ENCODE measurements around the gene SSBP2.

The SSBP2 gene

GRCh38 chr5:81552852-81553566 is 197.9 kb downstream of the SSBP2 start:
- Histone ChIP-seq H3K9ac (ENCODE audit: low read depth in 1 of 2, low read length in 2 of 2) (no peak overlapping the region), H3K4me3 (ENCODE audit: low read depth in 1 of 2, low read length in 2 of 2) (no peak overlapping the region), H3K4me1 (ENCODE audit: control insufficient read depth in 1 of 2, insufficient read depth in 2 of 2, low read length in 2 of 2) (no peaks in the 10 kb centered on the region), H3K27ac (ENCODE audit: low read depth, low read length) (no peak overlapping the region), H3K36me3 (ENCODE audit: control insufficient read depth in 1 of 2, insufficient read depth in 2 of 2, low read length in 2 of 2) (no peaks in the 10 kb centered on the region), H3K9me3 (ENCODE audit: control insufficient read depth in 1 of 2, low read length in 2 of 2) (no peaks in the 10 kb centered on the region), H3K27me3 (ENCODE audit: control insufficient read depth in 1 of 2, insufficient read depth in 2 of 2, low read length in 2 of 2) (no peaks in the 10 kb centered on the region)

GRCh38 chr5:81549123-81549522 is 201.8 kb downstream of the SSBP2 start:
- H3K36me3 ChIP-seq (ENCODE audit: control insufficient read depth in 1 of 2, insufficient read depth in 2 of 2, low read length in 2 of 2): no peaks in the 10 kb centered on the region
- no peaks in the 10 kb centered on the region for H3K4me1 ChIP-seq (ENCODE audit: control insufficient read depth in 1 of 2, insufficient read depth in 2 of 2, low read length in 2 of 2)
- no peak overlapping the region for H3K9ac ChIP-seq (ENCODE audit: low read depth in 1 of 2, low read length in 2 of 2)
- no peak overlapping the region for H3K4me3 ChIP-seq (ENCODE audit: low read depth in 1 of 2, low read length in 2 of 2)
- H3K9me3 ChIP-seq (ENCODE audit: control insufficient read depth in 1 of 2, low read length in 2 of 2): no peaks in the 10 kb centered on the region
- H3K27ac ChIP-seq (ENCODE audit: low read depth, low read length): no peak overlapping the region
- H3K27me3 ChIP-seq (ENCODE audit: control insufficient read depth in 1 of 2, insufficient read depth in 2 of 2, low read length in 2 of 2): no peaks in the 10 kb centered on the region

DNA sequence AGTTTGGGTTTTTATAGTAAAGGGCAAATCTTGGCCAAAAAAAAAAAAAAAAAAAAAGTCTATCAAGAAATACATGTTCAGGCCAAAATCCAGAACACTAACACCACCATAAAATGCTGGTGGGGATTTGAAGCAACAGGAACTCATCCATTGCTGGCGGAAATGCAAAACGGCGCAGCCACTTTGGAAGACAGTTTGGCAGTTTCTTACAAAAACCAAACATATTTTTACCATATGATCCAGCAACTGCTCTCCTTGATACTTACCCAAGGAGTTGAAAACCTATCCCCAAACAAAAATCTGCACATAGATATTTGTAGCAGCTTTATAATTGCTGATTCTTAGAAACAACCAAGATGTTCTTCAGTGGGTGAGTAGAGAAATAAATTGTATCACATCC is 203.9 kb downstream of the SSBP2 start:
- Histone ChIP-seq H3K36me3 (ENCODE audit: control insufficient read depth in 1 of 2, insufficient read depth in 2 of 2, low read length in 2 of 2) (no peaks in the 10 kb centered on the region), H3K27ac (ENCODE audit: low read depth, low read length) (no peak overlapping the region), H3K4me3 (ENCODE audit: low read depth in 1 of 2, low read length in 2 of 2) (no peak overlapping the region), H3K9ac (ENCODE audit: low read depth in 1 of 2, low read length in 2 of 2) (no peak overlapping the region), H3K9me3 (ENCODE audit: control insufficient read depth in 1 of 2, low read length in 2 of 2) (no peaks in the 10 kb centered on the region), H3K4me1 (ENCODE audit: control insufficient read depth in 1 of 2, insufficient read depth in 2 of 2, low read length in 2 of 2) (no peaks in the 10 kb centered on the region), H3K27me3 (ENCODE audit: control insufficient read depth in 1 of 2, insufficient read depth in 2 of 2, low read length in 2 of 2) (no peaks in the 10 kb centered on the region)

DNA sequence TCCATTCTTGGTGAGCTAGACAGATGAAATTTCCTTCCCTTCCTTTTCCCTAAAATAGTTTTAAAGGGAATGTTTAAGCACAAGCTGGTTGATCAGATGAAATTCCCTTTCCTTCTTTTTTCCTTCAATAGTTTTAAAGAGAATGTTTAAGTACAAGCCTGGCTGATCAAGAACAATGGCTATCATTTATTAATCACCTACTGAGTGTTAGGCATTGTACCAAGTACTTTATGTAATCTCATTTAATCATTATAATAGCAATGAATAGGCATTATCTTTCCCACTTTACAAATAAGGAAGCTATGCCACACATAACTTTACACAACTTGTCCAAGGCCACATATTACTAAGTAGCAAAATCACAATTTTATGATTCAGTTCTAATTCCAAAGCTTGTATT is 205.0 kb downstream of the SSBP2 start:
- no peaks in the 10 kb centered on the region for H3K9me3 ChIP-seq (ENCODE audit: control insufficient read depth in 1 of 2, low read length in 2 of 2)
- no peak overlapping the region for H3K27ac ChIP-seq (ENCODE audit: low read depth, low read length)
- no peak overlapping the region for H3K4me3 ChIP-seq (ENCODE audit: low read depth in 1 of 2, low read length in 2 of 2)
- H3K9ac ChIP-seq (ENCODE audit: low read depth in 1 of 2, low read length in 2 of 2): no peak overlapping the region
- no peaks in the 10 kb centered on the region for H3K27me3 ChIP-seq (ENCODE audit: control insufficient read depth in 1 of 2, insufficient read depth in 2 of 2, low read length in 2 of 2)
- no peaks in the 10 kb centered on the region for H3K36me3 ChIP-seq (ENCODE audit: control insufficient read depth in 1 of 2, insufficient read depth in 2 of 2, low read length in 2 of 2)
- no peaks in the 10 kb centered on the region for H3K4me1 ChIP-seq (ENCODE audit: control insufficient read depth in 1 of 2, insufficient read depth in 2 of 2, low read length in 2 of 2)

DNA sequence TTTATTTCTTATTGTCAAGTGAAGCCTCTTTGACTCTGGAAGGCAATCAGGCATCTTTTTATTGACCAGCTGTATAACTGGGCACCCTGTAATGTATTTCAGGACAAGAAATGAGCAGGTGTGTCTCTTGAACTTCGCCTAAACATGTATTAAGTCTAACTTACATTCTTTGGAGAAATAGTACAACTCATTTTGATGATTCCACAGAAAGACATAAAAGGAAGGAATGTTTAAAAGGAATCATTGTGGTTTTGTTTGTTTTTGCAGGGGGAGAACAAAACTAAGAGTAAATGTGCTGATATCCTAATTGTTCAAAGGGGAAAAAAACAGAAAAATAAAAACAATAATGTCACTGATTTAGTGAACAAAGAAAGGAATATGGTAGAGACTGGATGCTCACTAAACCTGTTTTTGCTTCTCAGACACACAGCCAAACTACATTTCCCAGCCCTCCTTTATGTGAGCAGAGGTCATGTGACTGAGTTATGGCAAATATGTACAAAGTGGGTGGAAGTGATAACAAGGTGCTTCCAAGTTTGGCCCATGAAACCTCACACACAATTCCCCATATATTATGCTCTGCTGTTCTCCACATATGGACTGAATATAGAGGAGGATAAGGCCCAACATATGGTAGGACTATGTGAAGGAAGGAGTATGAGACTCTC is 206.4 kb downstream of the SSBP2 start:
- Histone ChIP-seq H3K9ac (ENCODE audit: low read depth in 1 of 2, low read length in 2 of 2) (no peak overlapping the region), H3K4me3 (ENCODE audit: low read depth in 1 of 2, low read length in 2 of 2) (no peak overlapping the region), H3K36me3 (ENCODE audit: control insufficient read depth in 1 of 2, insufficient read depth in 2 of 2, low read length in 2 of 2) (no peaks in the 10 kb centered on the region)

GRCh38 chr5:81542242-81542641 is 208.7 kb downstream of the SSBP2 start:
- H3K4me3 ChIP-seq (ENCODE audit: low read depth in 1 of 2, low read length in 2 of 2): no peak overlapping the region
- no peak overlapping the region for H3K27ac ChIP-seq (ENCODE audit: low read depth, low read length)
- no peaks in the 10 kb centered on the region for H3K9me3 ChIP-seq (ENCODE audit: control insufficient read depth in 1 of 2, low read length in 2 of 2)

More for the DNA sequence above, 206.4 kb downstream of the SSBP2 start:
- Histone ChIP-seq H3K27me3 (ENCODE audit: control insufficient read depth in 1 of 2, insufficient read depth in 2 of 2, low read length in 2 of 2) (no peaks in the 10 kb centered on the region), H3K9me3 (ENCODE audit: control insufficient read depth in 1 of 2, low read length in 2 of 2) (no peaks in the 10 kb centered on the region), H3K4me1 (ENCODE audit: control insufficient read depth in 1 of 2, insufficient read depth in 2 of 2, low read length in 2 of 2) (no peaks in the 10 kb centered on the region), H3K27ac (ENCODE audit: low read depth, low read length) (no peak overlapping the region)

GRCh38 chr5:81537905-81538547 is 212.9 kb downstream of the SSBP2 start:
- Histone ChIP-seq H3K9me3 (ENCODE audit: control insufficient read depth in 1 of 2, low read length in 2 of 2) (no peaks in the 10 kb centered on the region), H3K27ac (ENCODE audit: low read depth, low read length) (no peak overlapping the region), H3K4me1 (ENCODE audit: control insufficient read depth in 1 of 2, insufficient read depth in 2 of 2, low read length in 2 of 2) (no peaks in the 10 kb centered on the region), H3K9ac (ENCODE audit: low read depth in 1 of 2, low read length in 2 of 2) (no peak overlapping the region), H3K27me3 (ENCODE audit: control insufficient read depth in 1 of 2, insufficient read depth in 2 of 2, low read length in 2 of 2) (no peaks in the 10 kb centered on the region), H3K4me3 (ENCODE audit: low read depth in 1 of 2, low read length in 2 of 2) (no peak overlapping the region), H3K36me3 (ENCODE audit: control insufficient read depth in 1 of 2, insufficient read depth in 2 of 2, low read length in 2 of 2) (no peaks in the 10 kb centered on the region)

More at GRCh38 chr5:81542242-81542641, 208.7 kb downstream of the SSBP2 start:
- Histone ChIP-seq H3K27me3 (ENCODE audit: control insufficient read depth in 1 of 2, insufficient read depth in 2 of 2, low read length in 2 of 2) (no peaks in the 10 kb centered on the region), H3K36me3 (ENCODE audit: control insufficient read depth in 1 of 2, insufficient read depth in 2 of 2, low read length in 2 of 2) (no peaks in the 10 kb centered on the region), H3K9ac (ENCODE audit: low read depth in 1 of 2, low read length in 2 of 2) (no peak overlapping the region), H3K4me1 (ENCODE audit: control insufficient read depth in 1 of 2, insufficient read depth in 2 of 2, low read length in 2 of 2) (no peaks in the 10 kb centered on the region)

DNA sequence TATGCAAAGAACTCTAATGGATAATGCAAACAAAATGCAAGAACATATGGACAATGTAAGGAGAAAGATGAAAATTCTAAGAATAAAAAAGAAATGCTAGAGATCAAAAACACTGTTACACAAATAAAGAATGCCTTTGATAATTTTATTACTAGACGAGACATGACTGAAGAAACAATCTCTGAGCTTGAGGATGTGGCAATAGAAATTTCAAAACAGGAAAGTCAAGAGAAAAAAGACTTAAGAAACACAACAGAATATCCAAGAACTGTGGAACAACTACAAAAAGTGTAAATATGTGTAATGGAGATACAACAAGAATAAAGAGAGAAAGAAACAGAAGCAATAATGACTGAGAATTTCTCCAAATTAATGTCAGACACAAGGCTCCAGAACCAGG is 216.5 kb downstream of the SSBP2 start:
- no peaks in the 10 kb centered on the region for H3K9me3 ChIP-seq (ENCODE audit: control insufficient read depth in 1 of 2, low read length in 2 of 2)
- no peak overlapping the region for H3K27ac ChIP-seq (ENCODE audit: low read depth, low read length)
- no peak overlapping the region for H3K9ac ChIP-seq (ENCODE audit: low read depth in 1 of 2, low read length in 2 of 2)
- no peaks in the 10 kb centered on the region for H3K27me3 ChIP-seq (ENCODE audit: control insufficient read depth in 1 of 2, insufficient read depth in 2 of 2, low read length in 2 of 2)
- no peak overlapping the region for H3K4me3 ChIP-seq (ENCODE audit: low read depth in 1 of 2, low read length in 2 of 2)
- no peaks in the 10 kb centered on the region for H3K4me1 ChIP-seq (ENCODE audit: control insufficient read depth in 1 of 2, insufficient read depth in 2 of 2, low read length in 2 of 2)
- no peaks in the 10 kb centered on the region for H3K36me3 ChIP-seq (ENCODE audit: control insufficient read depth in 1 of 2, insufficient read depth in 2 of 2, low read length in 2 of 2)

- H3K9me3 ChIP-seq (ENCODE audit: control insufficient read depth in 1 of 2, low read length in 2 of 2): no peaks in the 10 kb centered on the region
- H3K27ac ChIP-seq (ENCODE audit: low read depth, low read length): no peak overlapping the region
- H3K36me3 ChIP-seq (ENCODE audit: control insufficient read depth in 1 of 2, insufficient read depth in 2 of 2, low read length in 2 of 2): no peaks in the 10 kb centered on the region
- H3K9ac ChIP-seq (ENCODE audit: low read depth in 1 of 2, low read length in 2 of 2): no peak overlapping the region
- no peak overlapping the region for H3K4me3 ChIP-seq (ENCODE audit: low read depth in 1 of 2, low read length in 2 of 2)
- no peaks in the 10 kb centered on the region for H3K27me3 ChIP-seq (ENCODE audit: control insufficient read depth in 1 of 2, insufficient read depth in 2 of 2, low read length in 2 of 2)
- no peaks in the 10 kb centered on the region for H3K4me1 ChIP-seq (ENCODE audit: control insufficient read depth in 1 of 2, insufficient read depth in 2 of 2, low read length in 2 of 2)
Measured at GRCh38 chr5:81533629-81534405, 217.1 kb downstream of the SSBP2 start.

DNA sequence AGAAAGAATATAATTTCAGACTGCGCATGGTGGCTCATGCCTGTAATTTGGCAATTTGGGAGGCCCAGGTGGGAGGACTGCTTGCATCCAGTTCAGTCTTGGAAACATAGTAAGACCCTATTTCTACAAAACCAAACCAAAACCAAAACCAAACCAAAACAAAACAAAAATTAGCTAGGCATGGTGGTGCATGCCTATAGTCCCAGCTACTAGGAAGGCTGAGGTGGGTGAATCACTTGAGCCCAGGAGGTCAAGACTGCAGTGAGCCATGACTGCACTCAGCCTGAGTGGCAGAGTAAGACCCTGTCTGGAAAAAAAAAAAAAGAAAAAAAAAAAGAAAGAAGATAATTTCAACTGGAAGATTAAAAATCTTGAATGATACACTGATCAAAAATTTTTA is 220.0 kb downstream of the SSBP2 start:
- Histone ChIP-seq H3K9me3 (ENCODE audit: control insufficient read depth in 1 of 2, low read length in 2 of 2) (no peaks in the 10 kb centered on the region), H3K4me3 (ENCODE audit: low read depth in 1 of 2, low read length in 2 of 2) (no peak overlapping the region), H3K36me3 (ENCODE audit: control insufficient read depth in 1 of 2, insufficient read depth in 2 of 2, low read length in 2 of 2) (no peaks in the 10 kb centered on the region), H3K4me1 (ENCODE audit: control insufficient read depth in 1 of 2, insufficient read depth in 2 of 2, low read length in 2 of 2) (no peaks in the 10 kb centered on the region), H3K27ac (ENCODE audit: low read depth, low read length) (no peak overlapping the region), H3K9ac (ENCODE audit: low read depth in 1 of 2, low read length in 2 of 2) (no peak overlapping the region), H3K27me3 (ENCODE audit: control insufficient read depth in 1 of 2, insufficient read depth in 2 of 2, low read length in 2 of 2) (no peaks in the 10 kb centered on the region)
